ENCODE data around the gene RAB25.
"Not testable (repeated sequence)": the region's sequence is repeated elsewhere in the genome, so short reads cannot be mapped to it uniquely, and the experiment has no call there.

Gene RAB25

GRCh38 chr1:156034991-156035390 is 26.0 kb upstream of the RAB25 start:
- H3K27ac ChIP-seq (ENCODE audit: low read length); H3K9me3 ChIP-seq (ENCODE audit: control insufficient read depth, low read depth, low read length); H3K4me1 ChIP-seq (ENCODE audit: control insufficient read depth, low read depth, low read length); H3K4me3 ChIP-seq (ENCODE audit: low read length); H3K27me3 ChIP-seq (ENCODE audit: control insufficient read depth, insufficient read depth, low read length); H3K36me3 ChIP-seq (ENCODE audit: control insufficient read depth, low read depth, low read length); H3K9ac ChIP-seq (ENCODE audit: low read length): not testable (repeated sequence)

- H3K4me3 ChIP-seq (ENCODE audit: low read length), result no peak overlapping the region
- no peak overlapping the region for H3K27ac ChIP-seq (ENCODE audit: low read length)
- no peak overlapping the region for H3K9ac ChIP-seq (ENCODE audit: low read length)
- H3K27me3 ChIP-seq (ENCODE audit: control insufficient read depth, insufficient read depth, low read length), result no peaks in the 10 kb centered on the region
- H3K9me3 ChIP-seq (ENCODE audit: control insufficient read depth, low read depth, low read length), result no peaks in the 10 kb centered on the region
- peaks cover 27% of the 10 kb centered on the region for H3K36me3 ChIP-seq (ENCODE audit: control insufficient read depth, low read depth, low read length)
- no peaks in the 10 kb centered on the region for H3K4me1 ChIP-seq (ENCODE audit: control insufficient read depth, low read depth, low read length)
These were observed 18.1 kb upstream of the RAB25 start for GRCh38 chr1:156042828-156043227.

- H3K4me3 ChIP-seq (ENCODE audit: low read length), result no peak overlapping the region
- no peaks in the 10 kb centered on the region for H3K9me3 ChIP-seq (ENCODE audit: control insufficient read depth, low read depth, low read length)
- H3K4me1 ChIP-seq (ENCODE audit: control insufficient read depth, low read depth, low read length), result no peaks in the 10 kb centered on the region
- no peak overlapping the region for H3K27ac ChIP-seq (ENCODE audit: low read length)
- no peak overlapping the region for H3K9ac ChIP-seq (ENCODE audit: low read length)
- no peaks in the 10 kb centered on the region for H3K27me3 ChIP-seq (ENCODE audit: control insufficient read depth, insufficient read depth, low read length)
- H3K36me3 ChIP-seq (ENCODE audit: control insufficient read depth, low read depth, low read length), result peaks cover 47% of the 10 kb centered on the region
These were observed 15.9 kb upstream of the RAB25 start for GRCh38 chr1:156045076-156045475.

GRCh38 chr1:156048663-156049258 is 12.2 kb upstream of the RAB25 start:
- H3K27me3 ChIP-seq (ENCODE audit: control insufficient read depth, insufficient read depth, low read length), result no peaks in the 10 kb centered on the region
- no peak overlapping the region for H3K9ac ChIP-seq (ENCODE audit: low read length)
- no peak overlapping the region for H3K27ac ChIP-seq (ENCODE audit: low read length)
- H3K36me3 ChIP-seq (ENCODE audit: control insufficient read depth, low read depth, low read length), result peaks cover 27% of the 10 kb centered on the region
- no peak overlapping the region for H3K4me3 ChIP-seq (ENCODE audit: low read length)
- H3K9me3 ChIP-seq (ENCODE audit: control insufficient read depth, low read depth, low read length), result no peaks in the 10 kb centered on the region
- H3K4me1 ChIP-seq (ENCODE audit: control insufficient read depth, low read depth, low read length), result no peaks in the 10 kb centered on the region

GRCh38 chr1:156050376-156050775 is 10.6 kb upstream of the RAB25 start:
- H3K27ac ChIP-seq (ENCODE audit: low read length), result no peak overlapping the region
- no peak overlapping the region for H3K9ac ChIP-seq (ENCODE audit: low read length)
- H3K27me3 ChIP-seq (ENCODE audit: control insufficient read depth, insufficient read depth, low read length), result no peaks in the 10 kb centered on the region
- peaks cover 1% of the 10 kb centered on the region for H3K4me1 ChIP-seq (ENCODE audit: control insufficient read depth, low read depth, low read length)
- H3K36me3 ChIP-seq (ENCODE audit: control insufficient read depth, low read depth, low read length), result peaks cover 23% of the 10 kb centered on the region
- no peak overlapping the region for H3K4me3 ChIP-seq (ENCODE audit: low read length)
- no peaks in the 10 kb centered on the region for H3K9me3 ChIP-seq (ENCODE audit: control insufficient read depth, low read depth, low read length)

GRCh38 chr1:156051011-156051725 is 9.8 kb upstream of the RAB25 start:
- no peaks in the 10 kb centered on the region for H3K9me3 ChIP-seq (ENCODE audit: control insufficient read depth, low read depth, low read length)
- H3K27ac ChIP-seq (ENCODE audit: low read length), result no peak overlapping the region
- H3K36me3 ChIP-seq (ENCODE audit: control insufficient read depth, low read depth, low read length), result peaks cover 26% of the 10 kb centered on the region
- no peak overlapping the region for H3K9ac ChIP-seq (ENCODE audit: low read length)
- H3K27me3 ChIP-seq (ENCODE audit: control insufficient read depth, insufficient read depth, low read length), result no peaks in the 10 kb centered on the region
- no peak overlapping the region for H3K4me3 ChIP-seq (ENCODE audit: low read length)
- peaks cover 6% of the 10 kb centered on the region for H3K4me1 ChIP-seq (ENCODE audit: control insufficient read depth, low read depth, low read length)

GRCh38 chr1:156052862-156053767 is 7.8 kb upstream of the RAB25 start:
- Histone ChIP-seq H3K4me3 (ENCODE audit: low read length) (peak overlapping the region; percentile 76), H3K36me3 (ENCODE audit: control insufficient read depth, low read depth, low read length) (peaks cover 24% of the 10 kb centered on the region), H3K27me3 (ENCODE audit: control insufficient read depth, insufficient read depth, low read length) (no peaks in the 10 kb centered on the region), H3K4me1 (ENCODE audit: control insufficient read depth, low read depth, low read length) (peaks cover 6% of the 10 kb centered on the region), H3K9me3 (ENCODE audit: control insufficient read depth, low read depth, low read length) (no peaks in the 10 kb centered on the region), H3K27ac (ENCODE audit: low read length) (no peak overlapping the region), H3K9ac (ENCODE audit: low read length) (peak overlapping the region; percentile 39)

- Histone ChIP-seq H3K9me3 (ENCODE audit: control insufficient read depth, low read depth, low read length) (no peaks in the 10 kb centered on the region), H3K9ac (ENCODE audit: low read length) (peak within 1 kb of the TSS; percentile 95), H3K36me3 (ENCODE audit: control insufficient read depth, low read depth, low read length) (peaks cover 19% of the 10 kb centered on the region), H3K4me1 (ENCODE audit: control insufficient read depth, low read depth, low read length) (peaks cover 6% of the 10 kb centered on the region), H3K27me3 (ENCODE audit: control insufficient read depth, insufficient read depth, low read length) (no peaks in the 10 kb centered on the region), H3K27ac (ENCODE audit: low read length) (peak within 1 kb of the TSS; percentile 91), H3K4me3 (ENCODE audit: low read length) (peak within 1 kb of the TSS; percentile 86)
These were observed 7.0 kb upstream of the RAB25 start, which contains the start of gene UBQLN4 for GRCh38 chr1:156053768-156054499. UBQLN4 (minus strand) TSS chr1:156053798; CDS start chr1:156053701, 97 bp downstream.

GRCh38 chr1:156054500-156055280 is 6.3 kb upstream of the RAB25 start, which contains the start of gene LAMTOR2:
LAMTOR2 (plus strand) TSS chr1:156054782; CDS start chr1:156054890, 108 bp downstream.
- Histone ChIP-seq H3K27ac (ENCODE audit: low read length) (peak within 1 kb of the TSS; percentile 91), H3K36me3 (ENCODE audit: control insufficient read depth, low read depth, low read length) (peaks cover 12% of the 10 kb centered on the region)

GRCh38 chr1:156055281-156056048 is 5.5 kb upstream of the RAB25 start:
- H3K27me3 ChIP-seq (ENCODE audit: control insufficient read depth, insufficient read depth, low read length), result no peaks in the 10 kb centered on the region
- H3K27ac ChIP-seq (ENCODE audit: low read length), result no peak overlapping the region

More at GRCh38 chr1:156054500-156055280, 6.3 kb upstream of the RAB25 start, which contains the start of gene LAMTOR2:
- H3K4me3 ChIP-seq (ENCODE audit: low read length), result peak within 1 kb of the TSS; percentile 86
- peak within 1 kb of the TSS; percentile 95 for H3K9ac ChIP-seq (ENCODE audit: low read length)
- H3K9me3 ChIP-seq (ENCODE audit: control insufficient read depth, low read depth, low read length), result no peaks in the 10 kb centered on the region
- no peaks in the 10 kb centered on the region for H3K27me3 ChIP-seq (ENCODE audit: control insufficient read depth, insufficient read depth, low read length)
- peaks cover 6% of the 10 kb centered on the region for H3K4me1 ChIP-seq (ENCODE audit: control insufficient read depth, low read depth, low read length)

More at GRCh38 chr1:156055281-156056048, 5.5 kb upstream of the RAB25 start:
- peak overlapping the region; percentile 65 for H3K9ac ChIP-seq (ENCODE audit: low read length)
- H3K36me3 ChIP-seq (ENCODE audit: control insufficient read depth, low read depth, low read length), result peaks cover 6% of the 10 kb centered on the region
- H3K4me3 ChIP-seq (ENCODE audit: low read length), result peak overlapping the region; percentile 86
- H3K4me1 ChIP-seq (ENCODE audit: control insufficient read depth, low read depth, low read length), result peaks cover 6% of the 10 kb centered on the region
- H3K9me3 ChIP-seq (ENCODE audit: control insufficient read depth, low read depth, low read length), result no peaks in the 10 kb centered on the region

Data from iPS-18a (cell line).